Activated CD4-positive, CD25-positive, alpha-beta regulatory T cell treated with anti-CD3 and anti-CD28 coated beads, Interleukin-2, amount 50 U/mL, for 72 hours (primary cell): ENCODE data around the gene ZNF17.
A peak's percentile ranks its signal among the peaks of the same experiment; 100 is the strongest.

Experiments
- DNase-seq: peaks from one replicate; pipeline ENCODE4 v3.0.0; 2021

The ZNF17 gene

GRCh38 chr19:57434386-57435061, 23.6 kb downstream of the ZNF17 start:
- no peak for DNase-seq

- peak; percentile 91 for DNase-seq
These were observed 24.4 kb downstream of the ZNF17 start, which contains the start of gene ZNF749 for GRCh38 chr19:57435062-57435978. TSS of gene ZNF749 (plus strand) at chr19:57435325. CDS start at chr19:57435579, 254 bp downstream.

- no peak for DNase-seq
These were observed 25.5 kb downstream of the ZNF17 start for GRCh38 chr19:57436417-57436816.

- no peak for DNase-seq
These were observed 27.0 kb downstream of the ZNF17 start for GRCh38 chr19:57437931-57438330.

GRCh38 chr19:57438925-57439324, 28.0 kb downstream of the ZNF17 start:
- no peak for DNase-seq

- DNase-seq, result no peak
These were observed 31.2 kb downstream of the ZNF17 start for GRCh38 chr19:57441979-57442752.

- no peak for DNase-seq
These were observed 32.2 kb downstream of the ZNF17 start for GRCh38 chr19:57443121-57443696.

GRCh38 chr19:57452307-57452706, 41.3 kb downstream of the ZNF17 start:
- DNase-seq, result no peak

- no peak for DNase-seq
These were observed 54.9 kb downstream of the ZNF17 start for GRCh38 chr19:57465680-57466381.

- DNase-seq, result no peak
These were observed 55.5 kb downstream of the ZNF17 start for GRCh38 chr19:57466489-57466888.
